NOMO-1 treated with DMSO at 0.1 percent for 48 hours (cell line): Measurements from ENCODE around the gene MRNIP.
A peak's percentile ranks its signal among the peaks of the same experiment; 100 is the strongest.

ENCODE experiments used
- DNase-seq: peaks from one replicate; lab custom pipeline; 2025; ENCODE audit not compliant: unreplicated experiment; lab: John Stamatoyannopoulos, UW

The MRNIP gene

DNA sequence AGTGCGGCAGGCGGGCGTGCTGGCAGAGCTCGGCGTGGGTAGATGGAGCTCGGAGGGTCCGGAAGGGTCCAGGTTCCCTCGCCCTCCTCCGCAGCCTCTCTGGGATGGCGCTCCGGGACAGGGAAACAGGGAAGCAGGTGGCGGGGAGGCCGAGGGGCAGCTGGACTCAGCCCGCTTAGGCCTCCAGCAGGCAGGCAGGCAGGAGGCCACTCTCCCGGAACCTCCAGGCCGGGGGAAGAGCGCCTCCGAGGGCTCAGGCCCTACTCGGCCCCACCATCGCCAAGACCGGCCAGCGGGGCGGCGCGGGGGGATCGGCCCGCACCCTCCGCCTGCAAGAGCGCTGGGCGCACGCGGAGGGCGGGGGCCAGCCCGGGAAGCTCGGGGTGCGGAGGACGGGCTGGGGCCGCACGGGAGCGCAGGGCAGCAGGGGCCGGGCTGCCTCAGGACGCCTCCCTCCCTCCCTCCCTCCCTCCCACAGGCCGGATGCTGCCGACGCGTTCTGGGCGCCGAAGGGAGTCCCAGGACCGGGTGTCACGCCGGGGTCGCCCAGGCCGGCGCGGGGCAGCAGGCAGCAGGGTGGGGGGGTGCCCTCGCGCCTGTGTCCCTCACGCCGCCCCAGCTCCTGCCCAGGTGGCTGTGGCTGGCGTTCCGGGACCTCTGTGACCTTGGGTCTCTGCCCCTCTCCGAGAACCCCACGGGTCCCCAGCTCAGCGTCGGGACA is 52.9 kb downstream of the MRNIP start:
- peak; percentile 16 for DNase-seq

DNA sequence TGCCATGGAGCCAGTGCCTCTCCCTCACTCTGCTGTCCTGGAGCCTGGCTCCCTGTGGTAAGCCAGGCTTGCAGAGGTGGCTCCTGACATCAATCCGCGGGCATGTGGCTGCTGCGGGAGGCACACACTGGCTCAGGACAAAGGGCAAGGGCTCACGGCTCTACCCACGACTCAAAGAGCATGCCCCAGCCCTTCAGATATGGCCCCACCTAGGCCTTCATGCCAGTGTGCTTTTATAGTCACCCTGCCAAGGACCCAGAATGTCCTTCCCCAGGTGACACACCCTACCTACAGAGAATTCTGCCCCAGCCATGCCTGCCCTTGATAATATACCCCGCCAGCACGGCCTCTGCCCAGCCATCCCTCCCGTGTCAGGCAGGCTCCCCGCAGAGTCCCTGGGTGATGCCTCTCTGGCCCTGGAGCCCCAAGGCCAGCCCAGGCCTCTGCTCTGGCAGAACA is 53.5 kb downstream of the MRNIP start:
- no peak for DNase-seq

DNA sequence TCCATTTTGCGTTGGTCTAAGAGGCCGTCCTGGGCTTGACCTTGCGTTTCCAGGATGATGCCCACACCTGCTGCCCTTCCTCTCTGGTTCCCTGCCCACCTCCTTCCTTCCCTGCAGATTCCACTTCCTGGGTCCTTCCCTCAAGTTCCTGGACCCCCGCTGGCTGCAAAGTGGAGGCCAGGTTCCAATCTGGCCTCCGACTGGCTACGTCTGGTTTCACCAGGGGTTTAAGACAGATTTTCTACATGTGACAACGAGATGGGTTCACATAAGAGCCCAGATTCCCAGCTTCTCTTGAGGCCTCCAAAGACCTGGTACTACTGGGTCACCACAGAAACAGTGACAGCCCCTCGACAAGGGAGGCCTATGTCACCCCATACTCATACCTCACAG is 54.1 kb downstream of the MRNIP start:
- no peak for DNase-seq

DNA sequence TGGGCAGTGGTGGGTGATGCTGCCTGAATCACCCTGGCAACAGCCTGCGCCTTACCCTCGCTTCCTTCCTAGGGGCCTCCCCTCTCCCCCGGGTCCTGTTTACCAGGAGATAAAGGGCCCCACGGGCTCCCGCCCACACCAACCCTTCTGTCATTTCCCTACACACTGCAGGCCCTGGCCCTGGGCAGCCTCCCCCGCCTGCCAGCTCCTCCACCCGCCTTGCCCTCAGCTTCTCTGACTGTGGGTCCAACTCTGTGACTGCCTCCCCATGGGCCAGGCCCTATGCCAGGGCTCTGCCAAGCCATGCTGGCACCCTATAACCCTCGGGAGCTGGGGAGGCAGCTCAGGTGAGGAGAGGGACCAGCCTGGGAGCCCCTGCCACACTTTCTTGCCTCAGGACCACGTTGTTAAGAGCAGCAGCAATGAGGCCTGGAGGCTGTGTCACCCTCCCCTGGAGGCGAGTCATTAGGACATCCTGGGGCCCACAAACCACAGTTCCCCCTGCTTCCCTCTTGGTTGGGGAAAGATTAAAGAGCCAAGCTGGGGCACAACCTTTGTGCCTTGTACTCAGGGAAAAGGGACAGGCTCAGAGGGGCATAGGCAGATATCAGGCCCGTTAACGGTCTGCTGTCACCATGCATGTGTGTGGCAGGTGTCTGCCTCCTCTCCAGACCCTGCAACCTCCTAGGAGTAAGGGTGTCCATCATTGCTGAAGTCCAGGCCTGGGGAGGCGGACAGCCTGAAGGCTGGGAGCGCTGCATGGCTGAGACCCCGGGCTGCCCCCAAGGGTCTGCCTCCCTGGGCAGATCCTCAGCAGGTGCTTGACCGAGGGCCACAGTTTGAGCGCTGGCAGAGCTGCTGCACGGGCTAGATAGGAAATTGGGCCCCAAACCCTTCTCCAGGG is 54.7 kb downstream of the MRNIP start:
- DNase-seq, result peak; percentile 56

DNA sequence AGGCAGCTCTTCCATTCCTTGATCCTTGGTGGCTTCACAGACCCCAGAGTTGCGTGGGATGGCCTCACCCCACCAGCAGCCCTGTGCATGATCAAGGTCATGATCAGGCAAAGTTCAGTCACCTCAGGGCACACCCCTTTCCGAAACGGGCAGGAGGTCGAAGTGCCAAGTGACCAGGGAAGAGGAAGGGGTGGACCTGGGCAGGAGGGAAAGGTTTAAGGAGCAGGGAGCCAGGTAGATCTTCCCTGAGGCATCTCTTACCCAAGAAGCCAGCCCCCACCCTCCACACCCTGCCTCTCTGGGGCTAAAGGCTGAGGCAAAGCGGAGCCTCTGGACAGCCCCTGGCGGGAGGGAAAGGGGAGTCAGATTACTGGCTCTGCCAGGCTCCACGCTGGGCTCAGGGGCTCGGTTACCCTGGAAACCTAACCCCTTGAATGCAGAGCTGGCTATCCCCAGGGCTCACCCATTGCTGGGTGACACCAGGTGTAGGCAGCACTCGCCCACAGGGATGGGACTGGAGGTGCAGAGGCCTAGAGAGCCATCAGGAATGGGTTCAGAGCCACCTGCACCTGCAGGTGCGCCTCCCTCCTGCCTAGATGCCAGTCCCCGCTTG is 55.6 kb downstream of the MRNIP start:
- no peak for DNase-seq

DNA sequence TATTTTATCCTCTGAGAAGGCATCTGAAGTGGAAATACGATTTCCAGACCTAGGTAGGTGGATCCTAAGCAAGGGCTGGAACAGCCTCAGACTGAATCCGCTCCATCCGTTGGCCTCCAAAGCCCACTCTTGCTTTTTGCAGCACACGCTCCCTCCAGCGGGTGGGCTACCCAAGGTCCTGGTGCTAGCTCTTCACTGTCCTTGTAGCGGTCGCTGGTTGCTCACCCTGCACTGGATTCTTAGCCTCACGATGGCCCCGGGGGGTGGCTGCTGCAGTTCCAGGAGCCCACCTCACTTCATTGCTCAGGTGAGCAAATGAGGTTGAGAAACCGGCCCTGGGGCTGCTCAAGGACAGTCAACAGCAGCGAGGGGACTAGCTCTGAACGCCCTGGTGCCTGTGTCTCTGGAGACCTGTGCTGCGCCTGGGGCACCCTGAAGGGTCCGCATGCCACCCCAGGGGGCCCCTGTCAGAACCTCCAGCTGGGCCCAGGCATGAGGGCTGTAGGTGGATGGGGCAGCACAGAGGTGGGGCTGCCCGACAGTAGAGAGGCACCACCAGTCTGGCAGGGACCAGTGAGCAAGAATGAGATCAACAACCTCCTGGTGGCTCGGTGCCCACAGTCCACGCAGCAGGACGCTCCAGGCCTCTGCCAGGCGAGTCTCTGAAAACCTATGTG is 56.3 kb downstream of the MRNIP start:
- DNase-seq, result no peak

DNA sequence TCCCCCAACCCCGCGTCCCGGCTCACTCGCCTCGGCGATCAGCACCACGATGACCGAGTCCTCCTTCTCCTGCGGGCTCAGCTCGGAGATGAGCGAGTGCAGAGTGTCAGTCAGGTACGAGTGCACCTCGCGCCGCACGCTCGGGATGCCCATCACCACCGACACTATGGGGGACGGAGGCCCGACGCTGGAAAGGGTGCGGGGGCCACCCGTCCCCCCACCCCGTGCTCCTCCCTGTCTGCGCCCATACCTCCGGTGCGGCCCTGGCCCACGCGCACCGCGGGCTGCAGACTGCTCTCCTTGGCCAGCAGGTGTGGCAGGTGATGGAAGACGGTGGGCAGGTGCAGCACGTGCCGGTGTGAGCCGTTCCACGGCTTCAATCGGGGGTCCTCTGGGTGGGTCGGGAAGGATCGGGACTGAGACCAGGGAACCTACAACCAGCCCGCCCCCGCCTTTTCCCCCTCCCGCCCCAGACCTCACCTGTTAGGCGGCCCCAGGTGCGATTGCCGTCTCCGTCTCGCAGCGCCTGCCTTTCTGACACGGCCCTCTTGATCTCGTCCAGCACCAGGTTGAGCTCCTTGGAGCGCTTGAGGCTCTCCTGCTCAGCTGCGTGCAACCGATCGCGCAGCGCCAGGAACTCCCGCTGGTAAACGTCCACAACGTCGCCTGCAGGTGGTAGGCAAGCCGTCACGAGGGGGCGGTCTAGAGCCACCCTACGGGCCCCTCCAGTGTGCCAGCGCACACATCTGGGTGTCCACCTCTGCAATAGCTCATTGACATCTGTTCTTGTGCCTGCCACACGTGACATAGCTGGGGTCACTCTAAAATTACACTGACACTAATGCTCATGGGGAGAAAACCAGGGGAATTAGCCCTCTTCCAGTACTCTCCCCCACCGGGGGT is 57.1 kb downstream of the MRNIP start:
- DNase-seq, result peak; percentile 59

DNA sequence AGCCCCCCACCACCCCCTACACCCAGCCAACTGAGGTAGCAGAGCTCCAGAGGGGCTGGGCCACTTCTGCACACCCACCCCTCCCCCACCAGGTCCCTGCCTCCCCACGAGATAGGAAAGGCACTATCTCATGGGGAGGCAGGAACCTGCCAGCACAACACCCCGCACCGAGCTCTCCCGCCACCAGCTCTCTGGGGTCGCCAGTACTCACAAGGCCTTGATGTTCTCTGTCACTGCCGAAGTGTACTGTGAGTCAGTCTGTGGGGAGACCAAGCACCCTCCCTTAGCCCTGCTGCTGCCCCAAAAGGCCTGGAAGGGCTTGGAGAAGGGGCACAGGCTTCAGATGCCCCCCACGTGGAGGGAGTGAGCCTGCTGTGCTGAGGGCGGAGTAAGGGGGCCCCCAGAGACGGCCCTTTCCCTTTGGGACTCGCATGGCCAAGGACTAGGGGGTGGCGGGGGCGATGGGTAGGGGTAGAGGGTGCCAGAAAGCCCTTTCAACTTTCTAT is 57.9 kb downstream of the MRNIP start:
- DNase-seq, result no peak

DNA sequence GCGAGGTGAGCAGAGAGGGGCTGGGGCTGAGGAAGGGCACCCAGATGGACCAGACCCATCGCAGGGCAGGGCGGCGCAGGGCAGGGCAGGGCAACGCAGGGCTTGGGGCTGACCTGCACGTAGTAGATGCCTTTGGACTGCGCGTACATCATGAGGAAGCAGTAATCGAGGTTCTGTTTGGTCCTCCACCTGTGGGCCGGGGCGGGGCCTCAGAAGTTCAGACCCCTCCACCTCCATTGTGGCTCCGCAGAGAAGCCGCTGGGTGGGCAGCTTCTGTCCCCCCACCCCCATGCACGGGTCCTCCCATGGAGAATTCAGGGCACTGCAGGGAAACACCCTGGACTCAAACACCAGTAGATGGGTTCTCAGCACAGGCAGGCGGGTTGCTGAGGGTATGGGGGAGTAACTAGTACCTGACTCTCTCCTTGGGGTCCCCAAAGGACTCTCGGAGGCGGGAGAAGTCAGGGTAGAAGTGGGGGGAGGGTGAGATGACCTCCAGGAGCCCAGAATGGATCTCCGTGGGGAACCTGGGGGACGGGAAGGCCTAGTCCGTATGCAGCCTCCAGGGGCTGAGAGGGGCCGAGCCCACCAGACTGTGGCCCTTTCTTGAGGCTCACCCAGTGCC is 58.4 kb downstream of the MRNIP start:
- DNase-seq, result no peak

DNA sequence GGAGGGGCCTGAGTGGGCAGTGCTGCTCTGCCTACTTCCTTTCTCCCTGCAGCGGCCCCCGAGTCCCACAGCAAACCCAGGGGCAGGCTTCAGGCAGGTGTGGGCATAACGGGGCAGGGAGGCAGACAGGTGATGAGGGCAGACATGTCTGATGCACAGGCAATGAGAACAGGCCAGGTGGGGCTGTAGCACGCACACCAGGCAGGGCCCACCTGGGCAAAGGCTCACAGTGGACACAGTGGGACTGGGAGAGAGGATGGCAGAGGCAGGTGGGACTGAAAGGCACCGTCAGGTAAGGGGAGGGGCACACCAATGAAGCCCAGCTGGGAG is 59.0 kb downstream of the MRNIP start:
- DNase-seq, result no peak

DNA sequence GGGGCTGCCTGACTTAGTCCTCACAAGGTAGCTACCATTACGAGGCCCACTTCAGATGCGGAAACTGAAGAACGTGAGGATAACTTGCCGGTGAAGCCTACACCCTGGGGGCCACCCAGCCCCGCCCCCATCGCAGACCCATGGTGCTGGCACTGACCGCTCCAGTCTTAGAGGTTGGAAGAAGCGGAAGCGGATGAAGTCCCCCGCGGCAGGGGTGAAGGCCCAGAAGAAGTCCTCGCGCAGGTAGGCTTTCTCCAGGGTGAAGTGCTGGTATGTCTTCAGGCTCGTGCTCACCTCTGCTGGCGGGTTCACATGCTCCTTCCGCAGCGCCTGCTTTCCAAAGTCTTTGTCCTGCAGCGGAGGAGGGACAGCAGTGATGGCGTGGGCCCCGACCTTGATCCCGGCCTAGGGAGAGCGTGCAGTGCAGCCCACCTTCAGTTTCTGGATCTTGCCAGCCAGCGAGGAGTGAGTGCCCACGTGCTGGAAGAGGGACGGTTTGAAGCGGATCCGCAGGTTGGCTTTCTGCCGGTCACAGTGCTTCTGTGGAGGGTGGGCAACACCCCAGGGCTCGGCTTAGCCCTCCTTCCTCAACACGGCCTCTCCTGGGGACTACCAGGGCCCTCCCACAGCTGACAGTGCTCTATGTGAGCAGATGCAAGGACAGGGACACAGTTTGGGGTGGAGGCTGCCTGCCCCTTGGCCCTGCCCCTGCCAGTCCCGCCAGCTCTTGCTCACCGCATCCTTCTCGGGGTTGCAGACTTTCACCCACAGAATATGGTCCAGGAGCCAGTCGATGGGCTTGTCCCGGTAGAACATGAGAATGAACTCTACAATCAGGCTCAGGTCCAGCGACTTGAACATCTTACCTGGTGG is 59.6 kb downstream of the MRNIP start:
- no peak for DNase-seq

DNA sequence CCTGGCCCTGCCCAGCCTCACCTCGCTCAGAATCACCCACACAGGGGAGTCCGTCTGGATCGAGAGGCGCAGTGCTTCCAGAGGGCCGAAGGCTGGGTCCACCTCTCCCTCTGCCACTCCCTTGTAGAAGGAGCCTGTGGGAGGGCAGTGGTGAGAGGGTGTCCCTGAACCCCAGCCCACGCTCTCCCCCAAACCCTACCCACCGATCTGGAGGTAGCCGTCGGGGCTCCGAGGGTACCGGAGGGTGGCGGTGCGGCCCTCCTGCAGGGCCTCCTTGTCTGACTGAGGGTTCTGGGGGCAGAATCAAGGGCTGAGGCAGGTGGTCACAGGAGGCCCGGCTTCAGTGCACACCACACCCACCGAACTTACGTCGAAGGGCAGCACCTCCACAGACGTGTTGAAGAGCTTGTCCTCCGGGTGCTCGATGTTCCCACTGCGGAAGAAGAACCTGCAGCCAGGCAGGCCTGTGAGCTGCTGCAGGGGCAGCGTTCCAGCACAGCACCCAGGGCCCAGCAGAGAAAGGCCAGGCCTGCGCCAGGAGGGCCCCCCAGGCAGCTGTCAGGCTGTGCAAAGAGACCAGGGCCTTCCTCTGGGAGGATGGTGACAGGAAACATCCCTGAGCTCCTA is 60.4 kb downstream of the MRNIP start:
- DNase-seq, result no peak

DNA sequence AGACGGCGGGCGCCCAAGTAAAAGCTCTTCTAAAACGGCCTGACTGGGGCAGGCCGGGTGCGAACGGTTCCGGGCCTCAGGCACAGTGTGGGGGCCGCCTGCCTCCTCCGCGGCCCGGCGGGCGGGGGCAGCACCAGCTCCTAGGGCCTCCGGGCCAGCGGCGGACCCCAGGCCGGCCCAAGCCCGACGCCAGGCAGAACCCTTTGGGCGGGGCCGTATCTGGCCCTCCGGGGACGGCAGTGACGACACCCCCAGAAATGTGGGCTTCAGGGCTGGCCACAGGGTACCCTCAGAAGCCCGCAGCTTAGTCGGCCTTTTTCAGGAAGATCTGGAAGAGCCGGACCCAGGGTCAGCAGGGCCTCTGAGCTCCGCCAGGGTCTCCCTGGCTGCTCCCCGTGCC is 60.9 kb downstream of the MRNIP start:
- DNase-seq, result no peak

DNA sequence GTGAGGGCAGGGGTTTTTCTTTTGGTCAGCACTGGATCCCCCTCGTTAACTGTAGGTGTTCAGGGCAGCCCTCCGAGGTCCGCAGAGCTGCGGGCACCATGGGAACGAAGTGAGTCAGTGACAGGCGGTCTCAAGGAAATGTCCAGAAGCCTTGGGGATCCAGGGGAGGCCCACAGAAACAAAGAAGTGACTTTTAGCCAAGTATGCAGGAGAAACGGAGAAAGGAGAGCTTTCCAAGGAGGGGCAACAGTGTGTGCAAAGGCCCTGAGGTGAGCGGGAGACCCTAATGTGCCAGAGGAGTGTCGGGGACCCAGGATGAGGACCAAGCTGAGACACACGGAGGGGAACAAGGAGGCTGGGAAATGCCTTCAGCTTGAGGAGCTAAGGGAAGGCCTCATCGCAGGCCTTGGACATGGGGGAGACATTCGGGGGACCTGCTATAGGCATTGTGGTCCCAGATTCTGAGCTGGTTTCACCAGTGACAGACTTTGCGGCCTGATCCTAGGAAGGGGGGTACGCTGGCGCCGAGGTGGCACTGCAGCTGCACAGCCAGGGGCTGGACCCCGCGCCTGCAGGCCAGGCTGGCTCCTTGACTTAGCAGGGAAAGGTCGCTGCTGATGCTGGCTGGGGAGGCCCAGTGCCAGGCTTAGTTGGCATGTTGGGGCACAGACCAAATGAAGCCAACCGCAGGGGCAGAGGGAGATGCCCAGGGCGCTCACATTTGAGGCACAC is 61.6 kb downstream of the MRNIP start:
- DNase-seq, result no peak

DNA sequence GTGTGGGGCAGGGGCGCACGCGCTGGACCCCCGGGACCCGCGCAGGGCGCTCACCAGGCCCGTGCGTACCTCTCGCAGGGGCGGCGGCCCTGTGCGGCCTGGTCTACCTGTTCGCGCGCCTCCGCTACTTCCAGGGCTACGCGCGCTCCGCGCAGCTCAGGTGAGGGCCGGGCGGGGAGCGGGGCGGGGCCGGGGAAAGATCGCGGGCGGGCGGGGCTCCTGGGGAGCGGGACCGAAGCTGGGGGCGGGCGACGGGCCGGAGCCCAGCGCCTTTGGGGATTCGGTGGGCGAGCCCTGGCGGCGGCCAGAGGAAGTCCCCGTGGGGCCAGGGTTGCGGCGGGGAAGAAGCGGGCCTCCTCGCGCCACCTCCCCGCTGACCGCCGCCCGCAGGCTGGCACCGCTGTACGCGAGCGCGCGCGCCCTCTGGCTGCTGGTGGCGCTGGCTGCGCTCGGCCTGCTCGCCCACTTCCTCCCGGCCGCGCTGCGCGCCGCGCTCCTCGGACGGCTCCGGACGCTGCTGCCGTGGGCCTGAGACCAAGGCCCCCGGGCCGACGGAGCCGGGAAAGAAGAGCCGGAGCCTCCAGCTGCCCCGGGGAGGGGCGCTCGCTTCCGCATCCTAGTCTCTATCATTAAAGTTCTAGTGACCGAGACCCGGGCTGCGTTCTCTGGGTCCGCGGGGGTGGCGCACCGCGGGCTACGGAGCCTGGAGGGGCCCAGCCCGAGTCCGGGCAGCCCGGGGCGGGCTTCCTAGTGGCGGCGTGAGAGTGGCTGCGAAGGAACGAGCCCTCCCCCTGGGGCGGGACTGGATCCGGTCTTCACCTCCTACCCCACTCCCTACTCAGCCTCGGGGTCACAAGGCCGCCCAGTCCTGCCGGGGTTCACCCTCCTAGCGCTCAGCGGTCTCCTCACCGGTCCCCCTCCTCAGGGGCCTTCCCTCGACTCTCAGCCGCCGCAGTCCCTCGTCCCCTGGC is 62.5 kb downstream of the MRNIP start:
- peak; percentile 86 for DNase-seq

DNA sequence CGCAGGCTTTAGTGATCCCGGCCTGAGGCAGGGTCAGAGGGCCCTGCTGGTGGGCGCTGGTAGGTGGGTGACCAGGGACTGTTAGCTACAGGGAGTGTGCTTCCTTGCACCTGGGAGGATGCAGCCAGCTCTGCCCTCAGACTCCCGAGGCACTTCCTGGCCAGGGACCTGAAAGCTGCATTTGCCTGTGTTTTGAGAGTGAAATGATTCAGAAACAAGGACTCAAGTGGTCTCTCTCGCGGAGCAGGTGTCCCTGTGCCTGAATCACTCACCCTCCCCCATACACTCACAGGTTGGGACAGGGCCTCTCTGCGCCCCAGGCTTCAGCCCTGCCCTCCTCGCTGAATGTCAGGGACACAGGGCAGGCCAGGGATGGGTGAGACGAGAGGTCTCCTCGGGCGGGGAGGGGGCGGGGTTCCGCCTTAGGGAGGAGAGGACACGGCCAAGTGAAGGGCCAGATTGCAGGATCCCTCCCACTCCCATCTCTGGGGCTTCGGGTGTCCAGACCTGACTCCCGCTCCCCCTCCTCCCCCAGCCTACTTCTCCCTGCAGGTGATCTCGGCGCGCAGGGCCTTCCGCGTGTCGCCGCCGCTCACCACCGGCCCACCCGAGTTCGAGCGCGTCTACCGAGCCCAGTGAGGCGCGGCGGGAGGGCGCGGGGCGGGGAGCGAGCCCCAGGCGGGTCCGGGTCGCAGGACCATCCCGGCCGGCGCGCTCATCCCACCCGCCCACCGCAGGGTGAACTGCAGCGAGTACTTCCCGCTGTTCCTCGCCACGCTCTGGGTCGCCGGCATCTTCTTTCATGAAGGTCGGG is 63.4 kb downstream of the MRNIP start:
- no peak for DNase-seq
